SW480 (cell line): Measurements from ENCODE around the gene XPO4.

Experiments
- DNase-seq: peaks from one replicate; pipeline ENCODE4 v3.0.0-alpha.2; 2016; ENCODE audit warnings: low spot score

Gene XPO4

GRCh38 chr13:20728579-20729311 is 173.8 kb downstream of the XPO4 start:
- no peak for DNase-seq

- DNase-seq, result no peak
Measured at GRCh38 chr13:20727856-20728255, 174.7 kb downstream of the XPO4 start.
